SK-N-SH (cell line): ENCODE measurements around the gene HEXB. TPM values are rescaled to one million over a fixed set of nuclear protein-coding genes. Genes with fewer than 3 reads are reported as not detected.

Experiments used
- CTCF ChIA-PET: fragments of 300-600, 350-600 bp; formaldehyde crosslinking; extraction: SDS; loops from one replicate; lab custom pipeline; 2021; lab: Yijun Ruan, JAX
- POLR2A ChIA-PET: fragments of 350-600 bp; sonication (Branson Sonifier 250); formaldehyde crosslinking; extraction: SDS; loops from one replicate; lab custom pipeline; 2020; ENCODE audit warnings: antibody characterized with exemption, inconsistent platforms; lab: Yijun Ruan, JAX
- DNase-seq: peaks from one replicate; pipeline ENCODE4 v3.0.0; 2012
- H2AFZ ChIP-seq: fragments of 200-600 bp; sonication (generic); 2 replicates; pipeline ENCODE4 v1.8.1; 2016; ENCODE audit warnings: antibody characterized with exemption, mild to moderate bottlenecking, low read depth
- H3F3A ChIP-seq: fragments of 200-600 bp; sonication (generic); replicated peaks from 2 replicates; pipeline ENCODE3; 2016; ENCODE audit warnings: antibody characterized with exemption, mild to moderate bottlenecking; ENCODE audit not compliant: insufficient read depth
- H3K27ac ChIP-seq, 2 experiments: fragments of 200-500 bp in 1 of 2; fragments of 200-600 bp in 1 of 2; sonication (Bioruptor generic) in 1 of 2; sonication (generic), shearing (Covaris generic) in 1 of 2; 2 replicates each; pipeline versions ENCODE4 v1.5.1 to v1.6.1; 2014 to 2016; ENCODE audit warnings: low read depth in 2 of 2, inconsistent platforms in 1 of 2, low read length in 1 of 2, mild to moderate bottlenecking in 1 of 2, mixed read lengths in 1 of 2
- H3K27me3 ChIP-seq: fragments of 200-600 bp; sonication (generic), shearing (Covaris generic); 2 replicates; pipeline ENCODE4 v1.6.1; 2016; ENCODE audit warnings: mixed run types; ENCODE audit not compliant: insufficient read depth
- H3K36me3 ChIP-seq, 2 experiments: fragments of 200-500 bp in 1 of 2; fragments of 200-600 bp in 1 of 2; sonication (Bioruptor generic) in 1 of 2; sonication (generic) in 1 of 2; replicated peaks in 1 of 2; 2 replicates each; pipeline versions ENCODE3 to v1.5.1; 2014 to 2016; ENCODE audit warnings: low read length in 1 of 2, mild to moderate bottlenecking in 1 of 2; ENCODE audit not compliant: insufficient read depth in 2 of 2, control insufficient read depth in 1 of 2
- H3K4me1 ChIP-seq, 2 experiments: fragments of 200-500 bp in 1 of 2; fragments of 200-600 bp in 1 of 2; sonication (Bioruptor generic) in 1 of 2; sonication (generic), shearing (Covaris generic) in 1 of 2; 2 replicates each; pipeline versions ENCODE4 v1.5.1 to v1.6.1; 2014 to 2016; ENCODE audit warnings: low read depth in 1 of 2, low read length in 1 of 2, mixed run types in 1 of 2; ENCODE audit not compliant: insufficient read depth in 2 of 2, control insufficient read depth in 1 of 2
- H3K4me2 ChIP-seq: fragments of 200-600 bp; sonication (generic), shearing (Covaris generic); 2 replicates; pipeline ENCODE4 v1.6.1; 2017; ENCODE audit warnings: mixed run types
- H3K4me3 ChIP-seq, 2 experiments: fragments of 200-500 bp in 1 of 2; fragments of 200-600 bp in 1 of 2; sonication (Bioruptor generic) in 1 of 2; sonication (generic), shearing (Covaris generic) in 1 of 2; 2 replicates each; pipeline versions ENCODE4 v1.5.1 to v1.8.1; 2014 to 2016; ENCODE audit warnings: low read depth in 2 of 2, inconsistent platforms in 1 of 2, low read length in 1 of 2, mild to moderate bottlenecking in 1 of 2, mixed read lengths in 1 of 2, moderate library complexity in 1 of 2
- H3K79me2 ChIP-seq: fragments of 200-600 bp; sonication (generic); 2 replicates; pipeline ENCODE4 v1.8.1; 2017; ENCODE audit warnings: mild to moderate bottlenecking; ENCODE audit not compliant: insufficient read depth
- H3K9ac ChIP-seq: fragments of 200-600 bp; sonication (generic); 2 replicates; pipeline ENCODE4 v1.6.1; 2017; ENCODE audit warnings: mixed run types
- H3K9me2 ChIP-seq: fragments of 200-600 bp; sonication (generic); 2 replicates; pipeline ENCODE4 v1.6.1; 2017; ENCODE audit warnings: mixed run types
- H3K9me3 ChIP-seq: fragments of 200-600 bp; sonication (generic); 2 replicates; pipeline ENCODE4 v1.6.1; 2017; ENCODE audit warnings: mixed run types, mild to moderate bottlenecking, moderate library complexity
- H4K20me1 ChIP-seq: fragments of 200-600 bp; sonication (generic); 2 replicates; pipeline ENCODE4 v1.6.1; 2017; ENCODE audit warnings: mild to moderate bottlenecking, mixed run types; ENCODE audit not compliant: insufficient read depth
- FOSL2 ChIP-seq: IDR thresholded peaks from 2 replicates; pipeline ENCODE4 v1.4.0; 2012; ENCODE audit warnings: low read depth, mild to moderate bottlenecking, moderate library complexity, borderline replicate concordance
- FOXM1 ChIP-seq: IDR thresholded peaks from 2 replicates; pipeline ENCODE4 v1.4.0; 2012; ENCODE audit warnings: low read depth, mild to moderate bottlenecking
- GABPA ChIP-seq: IDR thresholded peaks from 2 replicates; pipeline ENCODE4 v1.4.0; 2012; ENCODE audit warnings: low read depth, mild to moderate bottlenecking
- GATA2 ChIP-seq: sonication (generic); formaldehyde crosslinking; IDR thresholded peaks from 2 replicates; pipeline ENCODE4 v1.5.0; 2020; ENCODE audit warnings: mild to moderate bottlenecking, missing genetic modification reagents
- NRF1 ChIP-seq: IDR thresholded peaks from 2 replicates; pipeline ENCODE4 v1.6.1; 2012; ENCODE audit warnings: low read depth, mild to moderate bottlenecking, low read length
- RAD21 ChIP-seq: IDR thresholded peaks from 2 replicates; pipeline ENCODE4 v1.6.1; 2012; ENCODE audit warnings: mild to moderate bottlenecking, low read length
- RCOR1 ChIP-seq: fragments of 150-350 bp; IDR thresholded peaks from 2 replicates; pipeline ENCODE4 v1.6.1; 2017; ENCODE audit warnings: antibody characterized with exemption, low read length
- RFX5 ChIP-seq: IDR thresholded peaks from 2 replicates; pipeline ENCODE4 v1.6.1; 2012; ENCODE audit warnings: mild to moderate bottlenecking, improper control_type of control experiment, low read length
- SMC3 ChIP-seq: IDR thresholded peaks from 2 replicates; pipeline ENCODE4 v1.6.1; 2012; ENCODE audit warnings: low read depth, low read length, improper control_type of control experiment
- TAF1 ChIP-seq: IDR thresholded peaks from 2 replicates; pipeline ENCODE4 v1.6.1; 2012; ENCODE audit warnings: low read depth, mild to moderate bottlenecking, low read length, moderate library complexity, borderline replicate concordance
- USF1 ChIP-seq: IDR thresholded peaks from 2 replicates; pipeline ENCODE4 v1.4.0; 2012; ENCODE audit warnings: low read depth, borderline replicate concordance
- USF2 ChIP-seq: fragments of 150-350 bp; IDR thresholded peaks from 2 replicates; pipeline ENCODE4 v1.6.1; 2017; ENCODE audit warnings: antibody characterized with exemption, low read length, low read depth, borderline replicate concordance
- YY1 ChIP-seq: IDR thresholded peaks from 2 replicates; pipeline ENCODE4 v1.4.0; 2012; ENCODE audit warnings: low read depth, mild to moderate bottlenecking
- WGBS: methylation state at CpG from one replicate; pipeline ENCODE4 v1.1.6; 2017; ENCODE audit warnings: low lambda C conversion rate; 5-methylcytosine and 5-hydroxymethylcytosine counted together
- polyA plus RNA-seq, 3 experiments: library from polyadenylated mRNA; depleted of rRNA; stranded (reverse); fragments of >200 nt; gene quantifications; 2 replicates each; pipeline ENCODE4 v1.2.3, GENCODE V29; 2012
- TF ChIP-seq, protein P1 (sequence below): IDR thresholded peaks from 2 replicates; pipeline ENCODE4 v1.6.1; 2012; ENCODE audit warnings: mild to moderate bottlenecking, low read depth, low read length, moderate library complexity
- TF ChIP-seq, protein P2 (sequence below): IDR thresholded peaks from 2 replicates; pipeline ENCODE4; 2012

HEXB gene
- polyA plus RNA-seq, 1 of the 3 experiments (the other 2 are of a cell fraction) = 75.8 TPM

DNA sequence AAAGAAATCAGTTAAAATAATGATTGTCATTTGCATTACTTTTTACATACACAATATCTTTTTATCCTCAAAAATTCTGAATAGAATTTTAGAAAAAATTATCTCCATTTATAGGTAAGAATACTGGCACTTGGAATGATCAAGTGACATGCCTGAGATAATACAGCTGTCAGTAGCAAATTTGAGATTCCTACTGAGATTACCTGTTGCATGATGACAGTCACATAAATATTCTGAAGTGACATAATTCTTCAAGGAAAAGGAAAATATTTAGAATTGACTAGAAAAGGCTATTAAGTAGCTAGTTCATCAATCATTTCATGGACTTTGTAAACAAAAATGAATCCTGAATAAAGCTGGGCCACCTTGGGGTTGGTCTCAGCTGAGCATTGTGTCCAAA, 29.3 kb upstream of the HEXB start:
- Histone ChIP-seq H3K4me2 (no peak overlapping the region), H4K20me1 (no peaks in the 10 kb centered on the region), H3K4me3 (no peak overlapping the region), H3K4me1 (no peaks in the 10 kb centered on the region), H3K9ac (no peak overlapping the region), H3K27ac (no peak overlapping the region), H3K9me3 (no peaks in the 10 kb centered on the region), H3K9me2 (no peaks in the 10 kb centered on the region), H2AFZ (no peak overlapping the region), H3K27me3 (no peaks in the 10 kb centered on the region), H3K79me2 (no peaks in the 10 kb centered on the region), H3F3A (no peaks in the 10 kb centered on the region), H3K36me3 (no peaks in the 10 kb centered on the region)
- TF ChIP-seq FOSL2 = no peak
- DNase-seq = no peak
- ChIA-PET CTCF (interaction anchor here (0.9 to 3.2 kb wide), 3 partner anchors 10 to 754 kb away, joined by 3 to 25 read pairs (median 6); no protein-coding TSS in a partner anchor), POLR2A (no interaction called here)

- H3K4me1 ChIP-seq = no peaks in the 10 kb centered on the region
- TF ChIP-seq, protein P1, sequence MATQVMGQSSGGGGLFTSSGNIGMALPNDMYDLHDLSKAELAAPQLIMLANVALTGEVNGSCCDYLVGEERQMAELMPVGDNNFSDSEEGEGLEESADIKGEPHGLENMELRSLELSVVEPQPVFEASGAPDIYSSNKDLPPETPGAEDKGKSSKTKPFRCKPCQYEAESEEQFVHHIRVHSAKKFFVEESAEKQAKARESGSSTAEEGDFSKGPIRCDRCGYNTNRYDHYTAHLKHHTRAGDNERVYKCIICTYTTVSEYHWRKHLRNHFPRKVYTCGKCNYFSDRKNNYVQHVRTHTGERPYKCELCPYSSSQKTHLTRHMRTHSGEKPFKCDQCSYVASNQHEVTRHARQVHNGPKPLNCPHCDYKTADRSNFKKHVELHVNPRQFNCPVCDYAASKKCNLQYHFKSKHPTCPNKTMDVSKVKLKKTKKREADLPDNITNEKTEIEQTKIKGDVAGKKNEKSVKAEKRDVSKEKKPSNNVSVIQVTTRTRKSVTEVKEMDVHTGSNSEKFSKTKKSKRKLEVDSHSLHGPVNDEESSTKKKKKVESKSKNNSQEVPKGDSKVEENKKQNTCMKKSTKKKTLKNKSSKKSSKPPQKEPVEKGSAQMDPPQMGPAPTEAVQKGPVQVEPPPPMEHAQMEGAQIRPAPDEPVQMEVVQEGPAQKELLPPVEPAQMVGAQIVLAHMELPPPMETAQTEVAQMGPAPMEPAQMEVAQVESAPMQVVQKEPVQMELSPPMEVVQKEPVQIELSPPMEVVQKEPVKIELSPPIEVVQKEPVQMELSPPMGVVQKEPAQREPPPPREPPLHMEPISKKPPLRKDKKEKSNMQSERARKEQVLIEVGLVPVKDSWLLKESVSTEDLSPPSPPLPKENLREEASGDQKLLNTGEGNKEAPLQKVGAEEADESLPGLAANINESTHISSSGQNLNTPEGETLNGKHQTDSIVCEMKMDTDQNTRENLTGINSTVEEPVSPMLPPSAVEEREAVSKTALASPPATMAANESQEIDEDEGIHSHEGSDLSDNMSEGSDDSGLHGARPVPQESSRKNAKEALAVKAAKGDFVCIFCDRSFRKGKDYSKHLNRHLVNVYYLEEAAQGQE = no peak
- TF ChIP-seq FOSL2 = no peak
- no peak for TF ChIP-seq RCOR1
- TF ChIP-seq USF2 = no peak
- no peak for TF ChIP-seq GABPA
- TF ChIP-seq, protein P2, sequence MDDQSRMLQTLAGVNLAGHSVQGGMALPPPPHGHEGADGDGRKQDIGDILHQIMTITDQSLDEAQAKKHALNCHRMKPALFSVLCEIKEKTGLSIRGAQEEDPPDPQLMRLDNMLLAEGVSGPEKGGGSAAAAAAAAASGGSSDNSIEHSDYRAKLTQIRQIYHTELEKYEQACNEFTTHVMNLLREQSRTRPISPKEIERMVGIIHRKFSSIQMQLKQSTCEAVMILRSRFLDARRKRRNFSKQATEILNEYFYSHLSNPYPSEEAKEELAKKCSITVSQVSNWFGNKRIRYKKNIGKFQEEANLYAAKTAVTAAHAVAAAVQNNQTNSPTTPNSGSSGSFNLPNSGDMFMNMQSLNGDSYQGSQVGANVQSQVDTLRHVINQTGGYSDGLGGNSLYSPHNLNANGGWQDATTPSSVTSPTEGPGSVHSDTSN = no peak
- TF ChIP-seq GATA2 (CRISPR knock-in tag) = no peak
- TF ChIP-seq YY1 = no peak
- TF ChIP-seq NRF1 = no peak
- TF ChIP-seq USF1 = no peak
- TF ChIP-seq RAD21 = no peak
- TF ChIP-seq RFX5 = no peak
- no peak for TF ChIP-seq FOXM1
- no peak for TF ChIP-seq SMC3
- no peak for TF ChIP-seq TAF1
- no peak overlapping the region for H3K27ac ChIP-seq
- no peak overlapping the region for H3K4me3 ChIP-seq
- H2AFZ ChIP-seq = no peak overlapping the region
- WGBS = 79% methylated on average over 2 of the region's 2 CpGs
- no peaks in the 10 kb centered on the region for H3K36me3 ChIP-seq
- H3K79me2 ChIP-seq = no peaks in the 10 kb centered on the region
- no peak for DNase-seq
- no peak overlapping the region for H3K4me2 ChIP-seq
- no peaks in the 10 kb centered on the region for H3K9me2 ChIP-seq
- no peak overlapping the region for H3K9ac ChIP-seq
- ChIA-PET CTCF (interaction anchor here (1.3 to 2.6 kb wide), 4 partner anchors 8 to 755 kb away, joined by 4 to 12 read pairs (median 9); partner anchors contain the start of gene ENC1), POLR2A (no interaction called here)
- no peaks in the 10 kb centered on the region for H3F3A ChIP-seq
- no peaks in the 10 kb centered on the region for H3K9me3 ChIP-seq
- no peaks in the 10 kb centered on the region for H4K20me1 ChIP-seq
- H3K27me3 ChIP-seq = no peaks in the 10 kb centered on the region
These were observed 27.9 kb upstream of the HEXB start for GRCh38 chr5:74657165-74657564.
